ENCODE data around the gene SNX27.
"Not testable (repeated sequence)": the region's sequence is repeated elsewhere in the genome, so short reads cannot be mapped to it uniquely, and the experiment has no call there.

The SNX27 gene

GRCh38 chr1:151723726-151724370 is 112.0 kb downstream of the SNX27 start:
- DNase-seq = no peak

- DNase-seq = peak; percentile 66
These were observed 116.6 kb downstream of the SNX27 start for GRCh38 chr1:151728151-151729054.

DNA sequence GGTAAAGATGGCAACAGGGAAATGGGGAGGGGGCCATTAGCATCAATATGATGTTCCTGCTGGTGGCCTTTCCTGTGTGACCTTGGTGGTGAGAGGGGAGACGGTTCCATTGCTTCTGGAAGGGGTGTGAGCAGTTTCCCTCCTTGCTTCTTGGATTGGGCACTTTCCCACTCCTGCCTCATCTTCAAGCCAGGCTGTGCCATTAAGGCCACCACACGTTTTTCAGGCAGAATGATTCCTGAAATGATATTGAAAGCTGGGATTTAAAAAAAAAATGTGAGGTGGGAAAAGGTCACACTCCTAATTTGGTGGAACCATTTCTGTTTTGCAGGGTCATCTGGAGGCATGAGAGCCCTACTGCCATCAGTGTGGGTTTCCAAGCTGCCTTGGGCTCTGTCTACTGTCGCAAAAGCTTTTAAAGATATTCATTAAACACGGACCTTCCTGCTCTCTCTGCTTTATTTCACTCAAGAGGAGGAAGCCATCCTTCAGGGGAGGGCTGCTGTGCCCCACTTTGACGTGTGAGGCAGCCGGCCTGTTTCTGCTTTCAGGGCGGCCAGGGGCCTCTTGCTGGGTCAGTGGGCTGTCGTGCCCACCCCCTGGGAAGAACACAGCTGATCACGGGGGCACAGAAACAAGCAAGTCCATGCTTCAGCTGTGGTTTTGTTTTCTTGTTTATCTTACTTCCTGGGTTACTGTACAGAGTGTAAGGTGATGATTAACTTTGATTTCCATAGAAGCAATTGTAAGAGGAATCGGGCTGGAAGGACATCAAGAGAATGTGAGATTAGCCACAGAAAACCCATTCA is 117.5 kb downstream of the SNX27 start:
- DNase-seq = no peak

GRCh38 chr1:151729966-151730291 is 118.1 kb downstream of the SNX27 start:
- no peak for DNase-seq

DNA sequence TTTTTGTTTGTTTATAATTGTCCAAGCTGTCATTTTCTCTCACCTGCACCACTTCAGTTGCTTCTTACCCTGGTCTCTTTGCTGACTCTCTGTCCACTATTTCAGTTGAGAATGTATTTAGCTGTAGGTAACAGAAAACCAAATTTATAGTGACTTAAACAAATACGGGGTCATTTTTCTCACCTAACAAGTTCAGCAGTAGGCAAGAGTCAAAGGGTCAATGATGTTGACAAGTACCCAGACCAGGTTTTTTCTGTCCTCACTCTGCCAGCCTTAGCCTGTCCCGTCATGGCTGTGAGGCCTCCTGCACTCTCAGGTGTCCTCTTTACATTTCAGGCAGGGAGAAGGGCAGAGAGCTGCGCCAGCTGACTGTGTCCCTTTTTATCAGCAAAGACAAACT is 121.3 kb downstream of the SNX27 start:
- DNase-seq = no peak

DNA sequence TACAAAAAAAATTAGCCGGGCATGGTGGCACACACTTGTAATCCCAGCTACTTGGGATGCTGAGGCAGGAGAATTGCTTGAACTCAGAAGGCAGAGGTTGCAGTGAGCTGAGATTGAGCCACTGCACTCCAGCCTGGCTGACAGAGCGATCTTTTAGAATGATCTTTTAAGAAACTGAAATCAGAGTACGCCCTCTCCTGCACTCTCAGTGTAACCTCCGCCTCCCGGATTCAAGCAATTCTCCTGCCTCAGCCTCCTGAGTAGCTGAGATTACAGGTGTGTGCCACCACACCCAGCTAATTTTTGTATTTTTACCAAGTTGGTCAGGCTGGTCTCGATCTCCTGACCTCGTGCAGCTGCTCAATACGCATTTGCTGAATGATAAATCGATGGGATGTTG is 122.1 kb downstream of the SNX27 start:
- DNase-seq = not testable (repeated sequence)

- DNase-seq = no peak
These were observed 125.2 kb downstream of the SNX27 start for GRCh38 chr1:151737026-151737425.

GRCh38 chr1:151737479-151737878 is 125.6 kb downstream of the SNX27 start:
- DNase-seq = no peak

DNA sequence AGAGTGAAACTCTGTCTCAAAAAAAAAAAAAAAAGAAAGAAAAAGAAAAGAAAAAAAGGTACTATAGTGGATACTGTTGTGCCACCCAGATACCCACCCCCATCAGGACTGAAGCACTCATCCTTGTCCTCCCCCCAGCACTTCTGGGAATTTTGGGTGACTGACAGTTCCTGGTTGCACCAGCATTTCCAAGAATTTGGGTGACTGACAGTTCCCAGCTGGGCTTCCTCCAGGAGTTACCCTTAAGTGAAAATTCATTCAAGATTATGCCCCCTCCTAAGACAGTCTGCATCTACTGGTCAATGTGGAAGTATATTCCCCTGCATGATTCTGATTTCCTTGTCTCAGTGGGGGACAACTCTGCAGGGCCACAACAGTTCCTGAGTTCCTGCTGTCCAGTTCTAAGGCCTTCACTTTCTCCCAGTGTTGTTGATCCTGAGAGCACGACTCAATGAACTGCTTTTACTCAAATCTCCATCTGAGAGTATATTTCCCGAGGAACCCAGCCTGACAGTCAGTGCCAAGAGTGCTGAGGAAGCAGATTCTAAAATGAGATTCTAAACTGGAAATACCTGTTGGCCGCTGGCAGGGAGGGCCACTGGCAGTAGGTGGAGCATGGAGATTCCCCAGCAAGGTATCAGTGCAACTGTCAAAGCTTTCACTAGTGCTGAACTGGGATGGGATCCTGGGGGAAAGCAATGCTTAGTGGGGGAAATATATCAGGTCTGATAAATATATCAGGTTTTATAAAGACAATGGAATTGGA is 127.9 kb downstream of the SNX27 start:
- no peak for DNase-seq

GRCh38 chr1:151741516-151741915 is 129.7 kb downstream of the SNX27 start:
- no peak for DNase-seq
